Stomach smooth muscle (tissue), 2 donors: Measurements from ENCODE around the gene ASPDH.

Experiments
- H3K27ac ChIP-seq: one replicate; pipeline ENCODE4 v1.7.0; 2013; ENCODE audit warnings: mild to moderate bottlenecking, low read length, inconsistent platforms
- H3K27me3 ChIP-seq, 2 donors: one replicate each; pipeline ENCODE4 v1.7.0; 2013; ENCODE audit warnings: low read length in 2 of 2; ENCODE audit not compliant: insufficient read depth in 2 of 2, control insufficient read depth in 1 of 2
- H3K36me3 ChIP-seq, 2 donors: one replicate each; pipeline ENCODE4 v1.7.0; 2013; ENCODE audit warnings: low read length in 2 of 2; ENCODE audit not compliant: control insufficient read depth in 2 of 2, insufficient read depth in 2 of 2
- H3K4me1 ChIP-seq: one replicate; pipeline ENCODE4 v1.7.0; 2013; ENCODE audit warnings: low read length; ENCODE audit not compliant: control insufficient read depth, insufficient read depth
- H3K4me3 ChIP-seq, 2 donors: one replicate each; pipeline ENCODE4 v1.7.0; 2013; ENCODE audit warnings: low read length in 2 of 2
- H3K9ac ChIP-seq, 2 donors: one replicate each; pipeline ENCODE4 v1.7.0; 2013; ENCODE audit warnings: low read length in 2 of 2, mild to moderate bottlenecking in 1 of 2
- H3K9me3 ChIP-seq, 2 donors: one replicate each; pipeline ENCODE4 v1.7.0; 2013; ENCODE audit warnings: low read length in 2 of 2; ENCODE audit not compliant: control insufficient read depth in 2 of 2
- donor health status: healthy.
- donor health status: Pancreatic carcinoma.

Gene ASPDH

DNA sequence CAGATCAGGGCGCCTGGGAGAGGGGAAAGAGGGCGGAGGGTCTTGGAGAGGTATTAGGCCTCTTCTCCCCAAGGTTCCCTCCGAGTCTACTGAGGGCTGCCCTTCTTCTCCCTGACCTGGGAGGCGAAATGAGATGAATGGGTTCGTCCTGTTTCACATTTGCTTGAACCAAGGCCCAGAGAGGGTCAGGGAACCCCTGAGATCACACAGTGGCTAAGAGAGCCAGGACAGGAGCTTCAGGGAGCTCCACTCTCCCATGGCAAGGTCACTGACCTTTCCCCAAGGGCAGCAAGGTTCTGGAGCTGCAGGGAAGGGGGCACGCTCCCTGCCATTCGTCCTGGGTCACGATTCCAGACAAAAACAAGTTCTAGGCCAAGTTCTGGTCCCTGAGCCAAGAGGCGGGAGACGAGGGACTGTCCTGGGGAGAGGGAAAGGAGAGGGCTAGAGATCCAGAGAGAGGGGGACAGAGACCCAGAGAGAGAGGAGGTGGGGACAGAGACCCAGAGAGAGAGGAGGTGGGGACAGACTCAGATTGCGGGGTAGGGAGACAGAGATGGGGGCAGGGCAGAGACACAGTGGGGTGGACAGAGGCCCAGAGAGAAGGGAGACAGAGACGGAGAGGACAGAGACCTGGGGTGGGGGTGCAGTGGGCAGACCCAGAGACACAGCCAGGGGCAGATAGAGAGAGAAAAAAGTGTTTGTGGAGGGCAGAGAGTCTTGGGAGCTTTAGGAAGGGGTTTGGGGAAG lies 541 bp downstream of the ASPDH start:
- H3K36me3 ChIP-seq, result no peaks in the 10 kb centered on the region

DNA sequence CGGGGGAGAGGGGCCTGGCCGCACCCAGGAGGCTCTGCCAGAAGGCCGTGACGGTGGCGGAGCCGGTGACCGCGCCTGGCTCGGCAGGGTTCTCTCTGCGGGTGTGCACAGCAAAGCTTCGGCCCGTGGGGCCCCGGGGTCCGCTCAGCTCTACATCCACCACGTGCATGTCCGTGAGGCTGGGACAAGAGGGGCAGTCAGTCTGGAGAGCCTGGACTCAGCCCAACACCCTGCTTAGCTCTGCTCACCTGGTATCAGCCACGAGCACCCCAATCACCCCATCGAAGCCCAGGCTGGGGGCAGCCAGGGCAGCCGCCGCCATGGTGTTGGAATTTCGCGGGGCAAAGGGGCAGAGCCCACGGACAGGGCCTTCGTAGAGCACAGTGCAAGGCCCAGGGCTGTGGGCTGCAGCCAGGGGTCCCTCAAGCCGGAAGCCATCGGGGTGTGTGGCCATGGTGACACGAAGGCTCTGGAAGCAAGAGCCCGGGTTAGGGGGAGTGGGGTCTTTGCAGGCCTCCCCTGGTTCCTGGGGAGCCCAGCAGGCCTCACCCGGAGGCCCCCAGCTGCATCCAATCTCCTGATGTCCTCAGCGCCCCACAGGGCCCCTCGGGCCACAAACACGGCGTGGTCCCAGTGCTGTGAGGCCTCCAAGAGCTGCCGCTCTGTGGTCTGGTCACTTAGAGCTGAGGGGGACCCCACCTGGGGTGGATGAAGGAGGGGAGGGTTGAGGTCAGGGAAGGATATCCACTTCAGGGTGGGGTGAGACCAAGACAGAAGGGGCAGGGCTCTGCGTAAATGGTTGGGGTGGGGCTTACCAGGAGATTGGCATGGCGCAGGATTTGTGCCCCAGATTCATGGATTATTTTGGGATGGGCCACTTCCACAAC lies 1.4 kb downstream of the ASPDH start:
- H3K9me3 ChIP-seq, result no peaks in the 10 kb centered on the region
- H3K27ac ChIP-seq, result no peak overlapping the region
- H3K36me3 ChIP-seq, result no peaks in the 10 kb centered on the region
- no peak overlapping the region for H3K9ac ChIP-seq
- H3K4me1 ChIP-seq, result peaks cover 12% of the 10 kb centered on the region
- H3K27me3 ChIP-seq, result peaks cover 0 to 3% of the 10 kb centered on the region in 2 donors
- H3K4me3 ChIP-seq, result no peak overlapping the region

More for the DNA sequence above, 541 bp downstream of the ASPDH start:
- no peak overlapping the region for H3K4me3 ChIP-seq
- H3K27ac ChIP-seq, result no peak overlapping the region
- no peaks in the 10 kb centered on the region for H3K9me3 ChIP-seq
- H3K27me3 ChIP-seq, result peaks cover 0 to 3% of the 10 kb centered on the region in 2 donors
- H3K4me1 ChIP-seq, result peaks cover 12% of the 10 kb centered on the region
- no peak overlapping the region for H3K9ac ChIP-seq

DNA sequence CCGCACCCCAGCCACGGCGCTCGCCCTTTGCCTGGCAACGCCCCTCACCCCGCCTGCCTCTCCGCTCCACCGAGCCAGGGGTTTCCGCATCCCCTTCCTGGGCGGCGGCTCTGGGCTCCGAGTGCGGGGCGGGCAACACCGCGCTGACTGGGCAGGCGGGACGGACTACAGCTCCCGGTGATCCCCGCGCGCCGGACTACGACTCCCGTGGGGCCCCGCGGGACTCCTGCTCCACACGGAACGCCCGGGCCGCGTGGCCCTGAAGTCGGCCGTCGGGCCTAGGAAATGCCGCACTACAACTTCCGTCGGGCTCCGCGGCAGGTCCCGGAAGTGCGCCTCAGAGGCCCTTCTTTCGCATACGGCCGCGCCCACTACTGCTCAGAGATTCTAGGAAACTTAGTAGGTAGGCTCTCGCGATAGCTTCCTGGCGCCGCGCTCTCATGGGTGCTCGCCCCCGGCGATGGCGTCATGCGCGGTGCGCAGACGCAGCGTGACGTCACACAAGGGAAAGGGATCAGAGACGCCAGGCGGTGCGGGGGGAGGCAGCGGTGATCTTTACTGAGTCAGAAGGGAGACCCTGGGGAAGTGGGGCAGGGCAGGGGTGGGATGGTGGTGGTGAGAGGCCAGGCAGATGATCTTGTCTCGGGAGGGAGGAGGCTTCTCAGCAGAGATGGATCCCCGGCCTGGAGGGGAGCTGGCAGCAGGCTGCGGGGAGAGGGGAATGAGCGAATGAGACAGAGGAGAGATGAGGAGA lies 2.5 kb downstream of the ASPDH start, which contains the start of gene JOSD2:
JOSD2 (minus strand) TSS at position 123 of the 754 bp plus-strand sequence. CDS start 760 bp downstream, outside the sequence.
- Histone ChIP-seq H3K36me3 (no peaks in the 10 kb centered on the region), H3K4me3 (peak within 1 kb of the TSS; percentile 75 to 87), H3K4me1 (peaks cover 12% of the 10 kb centered on the region), H3K9ac (peak within 1 kb of the TSS; percentile 74 to 82), H3K27ac (peak within 1 kb of the TSS; percentile 58), H3K9me3 (no peaks in the 10 kb centered on the region), H3K27me3 (peaks cover 0 to 3% of the 10 kb centered on the region in 2 donors)

DNA sequence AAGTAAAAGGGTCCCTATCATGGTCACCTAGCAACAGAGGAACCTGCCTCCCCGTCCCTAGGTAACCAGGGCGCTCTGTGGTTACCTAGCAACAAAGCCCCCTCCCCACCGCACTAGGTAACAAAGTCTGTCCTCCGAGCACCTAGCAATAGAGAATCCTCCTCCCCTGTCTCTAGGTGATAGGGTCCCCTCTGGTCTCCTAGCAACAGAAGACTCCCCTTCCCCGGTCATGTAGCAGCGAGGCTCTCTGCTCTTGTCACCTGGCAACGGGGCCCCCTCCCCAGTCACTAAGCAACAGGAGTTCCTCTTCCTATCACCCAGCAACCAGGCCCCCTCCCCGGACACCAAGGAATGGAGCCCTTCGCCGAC lies 3.0 kb downstream of the ASPDH start:
- no peaks in the 10 kb centered on the region for H3K36me3 ChIP-seq
- H3K9ac ChIP-seq, result peak overlapping the region; percentile 70 to 82
- peaks cover 0 to 3% of the 10 kb centered on the region in 2 donors for H3K27me3 ChIP-seq
- H3K4me1 ChIP-seq, result peaks cover 12% of the 10 kb centered on the region
- H3K9me3 ChIP-seq, result no peaks in the 10 kb centered on the region
- H3K4me3 ChIP-seq, result peak overlapping the region; percentile 75 to 87
- H3K27ac ChIP-seq, result peak overlapping the region; percentile 24

DNA sequence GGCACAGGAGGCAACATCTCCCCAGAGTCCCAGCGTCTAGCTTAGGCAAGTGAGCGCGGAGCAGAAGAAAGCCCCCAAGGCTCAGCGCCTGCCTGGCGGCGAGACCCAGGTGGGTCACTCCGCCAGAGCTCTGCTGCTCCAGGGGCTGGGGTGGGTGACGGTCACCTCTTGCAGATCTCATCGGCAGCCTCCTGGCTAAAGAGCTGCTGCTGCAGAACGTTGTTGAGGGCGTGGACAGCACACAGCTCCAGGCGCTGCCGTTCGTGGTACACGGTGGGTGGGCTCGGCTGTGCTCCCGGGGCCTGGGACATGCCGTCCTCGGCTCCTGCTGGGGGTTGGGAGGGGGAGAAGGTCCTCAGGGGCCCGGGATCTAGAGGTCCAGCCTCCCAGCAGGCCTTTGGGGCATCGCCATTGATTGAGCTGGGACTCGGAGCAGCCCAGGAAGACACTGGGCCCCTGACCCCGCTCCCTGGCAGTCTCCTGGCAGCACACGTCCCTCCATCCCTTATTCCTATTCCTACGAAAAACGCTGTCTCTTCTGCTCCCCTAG lies 3.5 kb downstream of the ASPDH start:
- H3K27ac ChIP-seq, result no peak overlapping the region
- H3K4me3 ChIP-seq, result peak overlapping the region; percentile 75 to 87
- H3K36me3 ChIP-seq, result no peaks in the 10 kb centered on the region
- H3K27me3 ChIP-seq, result peaks cover 0 to 3% of the 10 kb centered on the region in 2 donors
- H3K9ac ChIP-seq, result peak overlapping the region; percentile 70 to 82
- H3K9me3 ChIP-seq, result no peaks in the 10 kb centered on the region
- peaks cover 12% of the 10 kb centered on the region for H3K4me1 ChIP-seq

DNA sequence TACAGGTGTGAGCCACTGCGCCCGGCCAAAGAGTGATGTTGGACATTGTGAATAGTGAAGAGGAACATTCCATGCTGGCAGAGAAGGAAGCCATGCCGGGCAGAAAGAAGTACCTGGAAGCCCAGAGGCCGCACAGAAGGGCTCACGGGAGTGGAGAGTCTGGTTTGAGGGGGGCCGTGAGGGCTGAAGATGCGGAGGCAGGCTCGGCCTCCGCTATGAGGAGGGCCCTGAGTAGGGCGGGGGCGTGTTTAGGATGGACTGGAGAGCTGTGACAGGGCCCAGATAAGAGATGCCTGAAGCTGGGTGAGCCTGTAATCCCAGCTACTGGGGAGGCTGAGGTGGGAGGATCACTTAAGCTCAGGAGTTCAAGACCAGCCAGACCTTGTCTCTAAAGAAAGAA lies 4.3 kb downstream of the ASPDH start:
- Histone ChIP-seq H3K4me3 (no peak overlapping the region), H3K9ac (no peak overlapping the region), H3K27me3 (peaks cover 0 to 2% of the 10 kb centered on the region in 2 donors), H3K4me1 (peaks cover 12% of the 10 kb centered on the region), H3K9me3 (no peaks in the 10 kb centered on the region), H3K27ac (no peak overlapping the region), H3K36me3 (no peaks in the 10 kb centered on the region)

DNA sequence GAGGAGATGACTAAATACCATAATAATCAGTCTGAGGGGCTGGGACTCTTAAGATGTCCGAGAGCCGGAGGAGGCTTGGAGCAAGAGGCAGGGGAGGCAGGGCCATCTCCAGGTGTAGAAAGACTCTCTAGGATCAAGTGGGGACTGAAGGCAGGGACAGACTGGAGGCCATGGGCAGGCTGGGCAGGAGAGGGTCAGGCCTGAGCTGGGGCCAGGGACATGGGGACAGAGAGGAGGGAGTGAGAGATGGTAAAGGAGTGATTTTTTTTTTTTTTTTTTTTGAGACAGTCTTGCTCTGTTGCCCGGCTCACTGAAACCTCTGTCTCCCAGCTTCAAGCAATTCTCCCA lies 4.9 kb downstream of the ASPDH start:
- peaks cover 12% of the 10 kb centered on the region for H3K4me1 ChIP-seq
- H3K4me3 ChIP-seq, result no peak overlapping the region
- no peaks in the 10 kb centered on the region for H3K36me3 ChIP-seq
- no peak overlapping the region for H3K9ac ChIP-seq
- no peaks in the 10 kb centered on the region for H3K27me3 ChIP-seq
- no peak overlapping the region for H3K27ac ChIP-seq
- no peaks in the 10 kb centered on the region for H3K9me3 ChIP-seq

DNA sequence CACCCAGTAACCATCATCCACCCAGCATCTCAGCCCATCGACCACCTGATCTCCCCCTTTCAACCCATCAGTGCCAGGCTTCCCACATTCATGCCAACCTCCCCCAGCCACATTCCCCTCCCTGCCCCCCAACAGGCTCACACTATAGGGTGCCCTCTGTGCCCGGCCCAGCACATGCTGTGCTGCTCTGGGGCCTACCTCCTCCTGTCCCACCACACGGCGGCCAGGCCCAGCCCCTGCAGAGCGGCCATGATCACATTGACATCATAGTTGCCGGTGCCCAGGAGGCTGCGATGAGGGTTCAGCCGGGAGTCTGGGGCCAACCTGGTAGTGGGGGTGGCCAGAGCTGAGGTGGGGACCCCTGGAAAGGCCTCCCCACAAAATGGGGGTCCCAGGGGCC lies 6.3 kb downstream of the ASPDH start:
- H3K9me3 ChIP-seq, result no peaks in the 10 kb centered on the region
- no peak overlapping the region for H3K4me3 ChIP-seq
- peaks cover 12% of the 10 kb centered on the region for H3K4me1 ChIP-seq
- H3K27ac ChIP-seq, result no peak overlapping the region
- H3K36me3 ChIP-seq, result no peaks in the 10 kb centered on the region
- no peak overlapping the region for H3K9ac ChIP-seq
- no peaks in the 10 kb centered on the region for H3K27me3 ChIP-seq

DNA sequence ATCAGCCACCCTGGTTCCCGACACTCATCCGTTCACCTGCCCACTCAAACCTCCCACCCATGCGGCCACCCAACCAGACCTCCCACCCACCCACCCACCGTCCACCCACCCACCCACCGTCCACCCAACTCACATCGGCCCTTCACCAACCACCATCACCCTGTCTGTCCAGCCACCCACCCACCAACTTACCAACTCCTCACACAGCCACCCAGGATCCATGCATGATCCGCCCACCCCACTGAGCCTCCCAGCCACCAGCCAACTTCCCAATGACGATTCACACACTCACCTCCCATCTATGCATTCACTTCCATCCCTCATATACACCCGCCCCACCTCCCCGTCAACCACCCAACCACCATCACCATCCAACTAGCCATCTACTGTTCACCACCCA lies 7.0 kb downstream of the ASPDH start:
- H3K27ac ChIP-seq, result no peak overlapping the region
- H3K36me3 ChIP-seq, result no peaks in the 10 kb centered on the region
- no peak overlapping the region for H3K9ac ChIP-seq
- H3K4me3 ChIP-seq, result no peak overlapping the region
- no peaks in the 10 kb centered on the region for H3K9me3 ChIP-seq
- H3K4me1 ChIP-seq, result peaks cover 12% of the 10 kb centered on the region
- H3K27me3 ChIP-seq, result no peaks in the 10 kb centered on the region

DNA sequence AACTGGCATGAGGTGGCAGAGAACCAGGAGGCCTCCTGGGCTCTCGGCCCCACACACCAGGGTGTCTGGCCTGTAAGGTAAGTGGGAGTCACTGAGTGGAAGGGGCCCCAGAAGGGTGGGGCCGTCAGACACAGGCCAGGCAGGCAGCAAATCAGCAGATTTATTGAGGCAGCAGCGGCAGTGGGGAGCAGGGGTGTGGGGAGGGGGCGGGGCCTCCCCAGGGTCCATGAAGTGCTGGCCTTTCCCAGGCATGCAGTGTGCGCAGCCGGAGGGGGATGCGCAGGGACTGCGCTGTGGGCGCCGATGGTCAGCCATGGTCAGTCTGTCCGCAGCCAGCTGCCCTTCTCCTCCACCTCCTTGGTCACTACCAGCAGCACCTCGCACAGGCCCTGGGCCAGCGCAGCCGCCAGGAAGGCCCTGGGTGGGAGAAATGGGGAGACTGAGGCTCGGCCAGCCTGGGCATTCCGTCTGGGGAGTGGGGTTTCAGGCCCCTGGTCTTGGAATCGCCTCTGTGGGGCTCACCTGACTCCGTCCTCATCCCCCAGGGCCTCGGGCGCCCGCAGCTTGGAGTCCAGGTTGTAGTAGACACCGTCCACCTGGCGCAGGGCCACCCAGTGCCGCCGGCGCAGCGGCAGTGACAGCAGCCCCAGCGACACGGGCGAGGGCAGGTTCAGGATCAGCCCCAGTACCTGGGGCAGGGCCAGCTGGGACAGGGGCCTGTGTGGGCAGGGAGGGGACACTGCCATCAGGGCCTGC lies 7.7 kb downstream of the ASPDH start:
- Histone ChIP-seq H3K4me3 (no peak overlapping the region), H3K9me3 (no peaks in the 10 kb centered on the region), H3K9ac (no peak overlapping the region), H3K36me3 (no peaks in the 10 kb centered on the region), H3K27ac (no peak overlapping the region), H3K4me1 (peaks cover 12% of the 10 kb centered on the region), H3K27me3 (no peaks in the 10 kb centered on the region)
